Measurements from ENCODE around the gene BICDL2. TPM values are rescaled to one million over a fixed set of nuclear protein-coding genes. Genes with fewer than 3 reads are reported as not detected.

BICDL2 gene
- total and polyA plus RNA-seq, 12 donors, result 0.14 to 0.31 (median 0.22) TPM; not detected in 8

DNA sequence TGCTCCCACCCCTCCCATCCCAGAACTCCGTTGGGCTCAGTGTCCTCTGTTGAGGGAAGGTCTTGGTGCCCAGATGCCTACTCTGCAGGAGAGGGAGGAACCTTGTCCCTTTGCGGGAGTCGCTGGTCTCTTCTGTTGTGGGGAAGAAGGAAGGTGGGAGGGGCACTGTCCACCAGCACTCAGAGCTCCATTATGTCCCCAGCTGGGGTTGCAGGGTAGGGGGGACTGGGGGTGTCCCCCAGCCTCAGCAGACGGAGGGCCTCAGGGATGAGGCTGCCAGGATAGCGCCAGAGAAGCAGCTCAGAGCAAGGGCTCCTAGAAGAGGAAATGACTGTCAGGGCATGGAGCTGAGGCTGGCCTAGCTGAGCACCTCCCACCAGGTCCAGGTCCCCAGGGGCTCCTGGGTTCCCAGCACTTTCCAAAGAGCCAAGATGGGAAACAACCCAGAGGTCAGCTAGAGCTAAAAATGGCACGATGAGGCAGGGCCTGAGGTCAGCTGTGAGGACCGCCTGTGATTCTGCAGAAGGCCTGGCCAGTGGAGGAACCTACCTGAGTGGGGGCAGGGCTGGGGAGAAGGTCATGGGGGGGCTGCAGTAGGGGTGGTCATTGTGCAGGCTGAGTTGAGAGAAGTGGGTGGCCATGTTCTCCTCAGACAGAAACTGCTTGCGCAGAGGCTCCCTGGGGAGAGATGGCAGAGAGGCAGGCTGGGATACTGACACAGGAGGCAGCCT lies 13.9 kb downstream of the BICDL2 start:
- Histone ChIP-seq H3K27me3 (peaks cover 10% of the 10 kb centered on the region), H3K4me3 (peak overlapping the region in 2 of 4 donors; percentile 60 to 80), H3K36me3 (replicated peaks in 1 of 2) (peaks cover 0 to 16% of the 10 kb centered on the region in 2 donors), H3K9me3 (replicated peaks in 1 of 3) (no peaks in the 10 kb centered on the region), H3K27ac (peak overlapping the region; percentile 88 to 99 (median 97)), H3K4me1 (replicated peaks in 1 of 2) (peaks cover 29 to 53% of the 10 kb centered on the region in 2 donors)
- DNase-seq, result peak in 2 of 7 donors; percentile 50 to 71
- intact Hi-C loops (cut with DNase I), result no loop called here
- 22 to 44% (median 32%) methylated on average over 5 to 8 of the region's 8 CpGs for WGBS, 4 donors
- no peak for TF ChIP-seq POLR2A (IDR thresholded peaks at IDR 0.05)
- TF ChIP-seq, protein P1, sequence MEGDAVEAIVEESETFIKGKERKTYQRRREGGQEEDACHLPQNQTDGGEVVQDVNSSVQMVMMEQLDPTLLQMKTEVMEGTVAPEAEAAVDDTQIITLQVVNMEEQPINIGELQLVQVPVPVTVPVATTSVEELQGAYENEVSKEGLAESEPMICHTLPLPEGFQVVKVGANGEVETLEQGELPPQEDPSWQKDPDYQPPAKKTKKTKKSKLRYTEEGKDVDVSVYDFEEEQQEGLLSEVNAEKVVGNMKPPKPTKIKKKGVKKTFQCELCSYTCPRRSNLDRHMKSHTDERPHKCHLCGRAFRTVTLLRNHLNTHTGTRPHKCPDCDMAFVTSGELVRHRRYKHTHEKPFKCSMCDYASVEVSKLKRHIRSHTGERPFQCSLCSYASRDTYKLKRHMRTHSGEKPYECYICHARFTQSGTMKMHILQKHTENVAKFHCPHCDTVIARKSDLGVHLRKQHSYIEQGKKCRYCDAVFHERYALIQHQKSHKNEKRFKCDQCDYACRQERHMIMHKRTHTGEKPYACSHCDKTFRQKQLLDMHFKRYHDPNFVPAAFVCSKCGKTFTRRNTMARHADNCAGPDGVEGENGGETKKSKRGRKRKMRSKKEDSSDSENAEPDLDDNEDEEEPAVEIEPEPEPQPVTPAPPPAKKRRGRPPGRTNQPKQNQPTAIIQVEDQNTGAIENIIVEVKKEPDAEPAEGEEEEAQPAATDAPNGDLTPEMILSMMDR (IDR thresholded peaks at IDR 0.05), result no peak

DNA sequence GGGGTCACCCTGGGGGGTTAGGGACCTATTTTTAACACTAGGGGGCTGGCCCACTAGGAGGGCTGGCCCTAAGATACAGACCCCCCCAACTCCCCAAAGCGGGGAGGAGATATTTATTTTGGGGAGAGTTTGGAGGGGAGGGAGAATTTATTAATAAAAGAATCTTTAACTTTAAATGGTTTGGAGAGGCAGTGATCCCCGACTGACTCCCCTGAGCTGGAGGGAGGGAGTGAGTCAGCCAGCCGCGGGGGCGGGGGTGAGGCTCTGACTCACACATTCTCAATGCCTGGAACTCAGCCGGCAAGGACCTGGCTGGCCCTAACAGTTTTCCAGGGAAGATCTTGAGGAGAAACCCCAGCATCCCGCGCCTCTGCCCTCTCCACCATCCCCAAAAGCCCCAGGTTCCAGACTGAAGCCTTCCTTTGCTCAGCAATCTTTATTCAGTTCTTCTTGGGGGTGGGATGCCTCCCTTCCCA lies 14.5 kb downstream of the BICDL2 start:
- H3K27ac ChIP-seq, result peak overlapping the region; percentile 88 to 99 (median 97)
- peaks cover 29 to 53% of the 10 kb centered on the region in 2 donors for H3K4me1 ChIP-seq (replicated peaks in 1 of 2)
- intact Hi-C loops (cut with DNase I), result no loop called here
- peak; percentile 89 to 97 (median 95) for DNase-seq
- 0 to 22% (median 11%) methylated on average over 5 to 8 of the region's 8 CpGs for WGBS, 4 donors
- H3K27me3 ChIP-seq, result peaks cover 10% of the 10 kb centered on the region
- H3K9me3 ChIP-seq (replicated peaks in 1 of 3), result no peaks in the 10 kb centered on the region
- peak overlapping the region in 1 of 4 donors; percentile 90 for H3K4me3 ChIP-seq
- peaks cover 0 to 13% of the 10 kb centered on the region in 2 donors for H3K36me3 ChIP-seq (replicated peaks in 1 of 2)
- TF ChIP-seq POLR2A (IDR thresholded peaks at IDR 0.05), result peak in 1 of 2 donors; percentile 72
- TF ChIP-seq, protein P1 (IDR thresholded peaks at IDR 0.05), result no peak

DNA sequence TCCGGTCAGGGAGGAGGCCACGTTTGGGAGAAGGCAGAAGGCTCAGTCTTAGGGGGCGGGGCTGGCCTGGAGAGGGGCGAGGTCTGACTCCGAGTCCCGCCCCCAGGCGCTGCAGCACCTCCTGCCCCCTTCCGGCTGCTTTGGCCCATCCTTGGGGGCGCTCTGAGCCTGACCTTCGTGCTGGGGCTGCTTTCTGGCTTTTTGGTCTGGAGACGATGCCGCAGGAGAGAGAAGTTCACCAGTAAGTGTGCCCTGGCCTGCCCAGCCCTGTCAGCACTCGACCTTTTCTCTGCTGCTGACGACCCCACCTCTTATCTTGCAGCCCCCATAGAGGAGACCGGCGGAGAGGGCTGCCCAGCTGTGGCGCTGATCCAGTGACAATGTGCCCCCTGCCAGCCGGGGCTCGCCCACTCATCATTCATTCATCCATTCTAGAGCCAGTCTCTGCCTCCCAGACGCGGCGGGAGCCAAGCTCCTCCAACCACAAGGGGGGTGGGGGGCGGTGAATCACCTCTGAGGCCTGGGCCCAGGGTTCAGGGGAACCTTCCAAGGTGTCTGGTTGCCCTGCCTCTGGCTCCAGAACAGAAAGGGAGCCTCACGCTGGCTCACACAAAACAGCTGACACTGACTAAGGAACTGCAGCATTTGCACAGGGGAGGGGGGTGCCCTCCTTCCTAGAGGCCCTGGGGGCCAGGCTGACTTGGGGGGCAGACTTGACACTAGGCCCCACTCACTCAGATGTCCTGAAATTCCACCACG lies 15.1 kb downstream of the BICDL2 start:
- Histone ChIP-seq H3K27ac (peak overlapping the region; percentile 88 to 99 (median 97)), H3K4me1 (replicated peaks in 1 of 2) (peaks cover 29 to 53% of the 10 kb centered on the region in 2 donors), H3K36me3 (replicated peaks in 1 of 2) (peaks cover 0 to 7% of the 10 kb centered on the region in 2 donors), H3K27me3 (peaks cover 10% of the 10 kb centered on the region), H3K9me3 (replicated peaks in 1 of 3) (no peaks in the 10 kb centered on the region), H3K4me3 (peak overlapping the region in 2 of 4 donors; percentile 83 to 90)
- peak; percentile 83 to 94 (median 91) for DNase-seq
- TF ChIP-seq, protein P1 (IDR thresholded peaks at IDR 0.05), result peak in 4 of 6 experiments; percentile 12 to 20 (median 16)
- no peak for TF ChIP-seq POLR2A (IDR thresholded peaks at IDR 0.05)
- 2 to 11% (median 8%) methylated on average over 7 to 25 of the region's 25 CpGs for WGBS, 4 donors
- intact Hi-C loops (cut with DNase I), result no loop called here
